Naive thymus-derived CD4-positive, alpha-beta T cell (primary cell): ENCODE data around the gene ADAMTS16. TPM values are rescaled to one million over a fixed set of nuclear protein-coding genes. Genes with fewer than 3 reads are reported as not detected.

ENCODE experiments used
- ATAC-seq: fragments of 150-1000 bp; cut with Tn5 transposase; 2 replicates; pipeline ENCODE4 v1.10.0; 2021; ENCODE audit warnings: mild to moderate bottlenecking, moderate library complexity
- CTCF ChIA-PET: fragments of 350-600 bp; sonication (Branson Sonifier 250); formaldehyde crosslinking; loops from one replicate; lab custom pipeline; 2021; ENCODE audit warnings: antibody characterized with exemption; lab: Charles Lee
- POLR2A ChIA-PET: fragments of 350-600 bp; sonication (Branson Sonifier 250); formaldehyde crosslinking; loops from one replicate; lab custom pipeline; 2021; ENCODE audit warnings: antibody characterized with exemption, inconsistent platforms; lab: Charles Lee
- DNase-seq, 9 donors: peaks; one replicate each; pipeline versions ENCODE4 v3.0.0 to v3.0.0-alpha.2; 2020 to 2022; ENCODE audit warnings: mixed read lengths in 1 of 9
- H3K27ac ChIP-seq: one replicate; pipeline ENCODE4 v1.7.0; 2013; ENCODE audit warnings: mild to moderate bottlenecking, low read depth, low read length, moderate library complexity
- H3K27me3 ChIP-seq, 2 donors: one replicate each; pipeline ENCODE4 v1.7.0; 2013; ENCODE audit warnings: low read length in 2 of 2, mild to moderate bottlenecking in 2 of 2, moderate library complexity in 2 of 2; ENCODE audit not compliant: control insufficient read depth in 2 of 2, insufficient read depth in 2 of 2
- H3K36me3 ChIP-seq, 3 experiments: 1 replicate in 2 of 3; 2 replicates in 1 of 3; pipeline ENCODE4 v1.7.0; 2013; ENCODE audit warnings: low read length in 3 of 3, mild to moderate bottlenecking in 3 of 3, moderate library complexity in 1 of 3; ENCODE audit not compliant: insufficient read depth in 3 of 3, control insufficient read depth in 2 of 3
- H3K4me1 ChIP-seq, 2 donors: one replicate each; pipeline ENCODE4 v1.7.0; 2013; ENCODE audit warnings: low read length in 2 of 2, mild to moderate bottlenecking in 2 of 2, moderate library complexity in 1 of 2; ENCODE audit not compliant: control insufficient read depth in 2 of 2, insufficient read depth in 2 of 2
- H3K4me3 ChIP-seq: 2 replicates; pipeline ENCODE4 v1.7.0; 2013; ENCODE audit warnings: mild to moderate bottlenecking, low read length
- H3K9me3 ChIP-seq, 3 experiments: 1 replicate in 2 of 3; 2 replicates in 1 of 3; pipeline ENCODE4 v1.7.0; 2013; ENCODE audit warnings: low read length in 3 of 3; ENCODE audit not compliant: control insufficient read depth in 2 of 3
- H3K27ac Mint-ChIP-seq, 9 donors: one replicate each; pipeline ENCODE4 v1.8.0; 2020 to 2022; ENCODE audit warnings: mixed read lengths in 9 of 9, mild to moderate bottlenecking in 8 of 9, moderate library complexity in 5 of 9, inconsistent platforms in 2 of 9
- H3K27me3 Mint-ChIP-seq, 5 donors: one replicate each; pipeline ENCODE4 v1.8.0; 2021 to 2022; ENCODE audit warnings: mixed read lengths in 5 of 5, mild to moderate bottlenecking in 1 of 5
- H3K36me3 Mint-ChIP-seq, 5 donors: one replicate each; pipeline ENCODE4 v1.8.0; 2020 to 2022; ENCODE audit warnings: mixed read lengths in 5 of 5, mild to moderate bottlenecking in 3 of 5, inconsistent platforms in 1 of 5
- H3K4me1 Mint-ChIP-seq, 7 donors: one replicate each; pipeline ENCODE4 v1.8.0; 2020 to 2022; ENCODE audit warnings: mixed read lengths in 7 of 7, mild to moderate bottlenecking in 3 of 7, inconsistent platforms in 1 of 7
- H3K4me3 Mint-ChIP-seq, 10 donors: one replicate each; pipeline ENCODE4 v1.8.0; 2020 to 2022; ENCODE audit warnings: mild to moderate bottlenecking in 10 of 10, mixed read lengths in 10 of 10, moderate library complexity in 6 of 10, inconsistent platforms in 2 of 10
- H3K9me3 Mint-ChIP-seq, 11 donors: one replicate each; pipeline ENCODE4 v1.8.0; 2020 to 2022; ENCODE audit warnings: mixed read lengths in 11 of 11, mild to moderate bottlenecking in 4 of 11, inconsistent platforms in 1 of 11, moderate library complexity in 1 of 11
- intact Hi-C, 2 donors: fragments of 100-400 bp; cut with micrococcal nuclease; formaldehyde crosslinking; loops; one replicate each; pipeline ENCODE4 v1.15.1; 2023
- polyA plus RNA-seq, 2 donors: library from polyadenylated mRNA; unstranded; fragments of 300-500 nt; fragmentation: Illumina TruSeq; gene quantifications; one replicate each; pipeline ENCODE4 v1.2.3, GENCODE V29; 2021
- total RNA-seq, 6 experiments: library from RNA in 5 of 6; stranded (reverse) in 5 of 6; gene quantifications; 1 replicate in 5 of 6; 2 replicates in 1 of 6; pipeline ENCODE4 v1.2.3 and lab custom pipeline; 2021 to 2026

The ADAMTS16 gene
- total and polyA plus RNA-seq, 7 experiments from 2014 or later, result not detected

DNA sequence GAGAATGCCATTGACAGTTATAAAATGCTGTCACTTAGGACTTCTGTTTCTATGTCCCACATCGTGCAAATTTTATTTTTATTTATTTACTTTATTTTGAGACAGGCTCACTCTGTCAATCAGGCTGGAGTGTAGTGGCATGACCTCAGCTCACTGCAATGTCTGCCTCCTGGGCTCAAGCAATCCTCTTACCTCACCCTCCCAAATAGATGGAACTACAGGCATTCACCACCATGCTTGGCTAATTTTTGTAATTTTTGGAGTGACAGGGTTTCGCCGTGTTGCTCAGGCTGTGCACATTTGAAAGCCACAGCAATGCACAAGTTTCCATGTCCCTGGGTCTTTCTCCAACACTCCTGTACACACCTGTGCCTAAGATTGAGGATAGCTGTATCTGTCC is 51.8 kb downstream of the ADAMTS16 start:
- Histone ChIP-seq H3K27ac (no peak overlapping the region), H3K4me3 (no peak overlapping the region), H3K36me3 (no peaks in the 10 kb centered on the region), H3K27me3 (no peaks in the 10 kb centered on the region), H3K4me1 (no peaks in the 10 kb centered on the region), H3K9me3 (no peaks in the 10 kb centered on the region)
- no peak overlapping the region for H3K27ac Mint-ChIP-seq
- CTCF ChIA-PET, result no interaction called here
- POLR2A ChIA-PET, result no interaction called here
- no peak for ATAC-seq
- intact Hi-C loops, result no loop called here
- peaks cover 0 to 8% (median 3%) of the 10 kb centered on the region in 11 donors for H3K9me3 Mint-ChIP-seq
- peaks cover 0 to 26% (median 0%) of the 10 kb centered on the region in 5 donors for H3K27me3 Mint-ChIP-seq
- H3K4me1 Mint-ChIP-seq, result no peaks in the 10 kb centered on the region
- no peaks in the 10 kb centered on the region for H3K36me3 Mint-ChIP-seq
- DNase-seq, result no peak
- no peak overlapping the region for H3K4me3 Mint-ChIP-seq

DNA sequence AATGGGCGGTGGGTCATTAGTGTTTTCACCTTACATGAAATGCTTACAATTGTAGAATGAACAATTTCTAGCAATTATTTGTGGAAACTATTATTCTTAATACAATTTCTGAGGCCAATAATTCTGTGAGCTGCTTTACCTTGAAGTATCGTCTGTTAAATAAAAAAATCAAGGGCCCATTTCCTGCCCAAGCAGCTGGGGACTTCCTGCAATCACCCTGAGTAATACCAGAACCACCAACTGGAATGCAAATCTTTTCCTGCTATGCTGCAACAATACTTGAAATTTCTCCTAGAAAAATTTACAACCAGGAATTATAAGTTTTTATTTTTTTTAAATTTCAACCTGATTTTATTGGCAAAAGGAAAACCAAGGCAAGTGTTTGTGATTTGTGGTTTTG is 52.6 kb downstream of the ADAMTS16 start:
- no peak overlapping the region for H3K4me3 Mint-ChIP-seq
- Histone ChIP-seq H3K36me3 (no peaks in the 10 kb centered on the region), H3K27ac (no peak overlapping the region), H3K4me1 (no peaks in the 10 kb centered on the region), H3K27me3 (no peaks in the 10 kb centered on the region), H3K9me3 (no peaks in the 10 kb centered on the region), H3K4me3 (no peak overlapping the region)
- ChIA-PET POLR2A (no interaction called here), CTCF (no interaction called here)
- no peak overlapping the region for H3K27ac Mint-ChIP-seq
- intact Hi-C loops, result no loop called here
- H3K4me1 Mint-ChIP-seq, result no peaks in the 10 kb centered on the region
- peaks cover 0 to 11% (median 3%) of the 10 kb centered on the region in 11 donors for H3K9me3 Mint-ChIP-seq
- DNase-seq, result no peak
- peaks cover 0 to 28% (median 0%) of the 10 kb centered on the region in 5 donors for H3K27me3 Mint-ChIP-seq
- no peaks in the 10 kb centered on the region for H3K36me3 Mint-ChIP-seq
- no peak for ATAC-seq

DNA sequence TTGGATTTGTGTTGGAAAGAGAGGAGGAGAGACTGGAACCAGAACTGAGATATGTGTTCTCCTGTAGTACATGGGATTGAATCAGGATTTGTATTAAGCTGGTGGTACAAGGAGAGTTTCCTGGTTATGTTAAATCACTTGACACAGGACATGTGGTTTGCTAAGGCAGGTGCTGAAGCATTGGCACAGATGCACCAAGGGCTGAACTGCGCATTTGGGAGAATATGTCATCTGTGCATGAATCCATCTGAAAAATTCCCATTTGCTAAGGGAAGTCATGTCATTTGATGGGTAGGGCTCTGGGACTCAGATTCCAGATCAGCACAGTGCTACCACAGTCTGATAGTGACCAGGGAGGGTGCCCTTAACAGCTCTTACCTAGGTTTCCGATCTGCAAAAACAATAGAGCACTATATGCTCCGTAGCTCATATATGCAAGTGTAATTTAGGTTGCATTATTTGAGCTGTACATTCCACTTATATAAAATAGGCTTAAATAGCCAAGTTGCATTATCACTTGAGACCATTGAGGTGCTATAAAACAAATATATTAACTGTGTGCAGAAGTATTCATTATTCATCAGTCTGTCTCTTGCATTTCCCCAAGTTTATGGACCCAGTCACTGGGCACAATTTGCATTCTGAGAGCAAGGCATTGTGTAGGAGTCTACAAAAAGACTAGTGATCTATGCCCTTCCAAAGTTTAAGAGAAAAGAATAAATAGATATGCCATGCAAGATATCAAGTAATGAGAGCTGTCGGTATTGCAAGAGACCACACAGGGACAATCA is 55.2 kb downstream of the ADAMTS16 start:
- ChIA-PET CTCF (no interaction called here), POLR2A (no interaction called here)
- Mint-ChIP-seq H3K36me3 (no peaks in the 10 kb centered on the region), H3K4me3 (no peak overlapping the region), H3K27me3 (peaks cover 0 to 21% (median 0%) of the 10 kb centered on the region in 5 donors), H3K27ac (no peak overlapping the region), H3K9me3 (peaks cover 0 to 14% (median 4%) of the 10 kb centered on the region in 11 donors), H3K4me1 (peaks cover 0 to 1% (median 0%) of the 10 kb centered on the region in 7 donors)
- H3K36me3 ChIP-seq, result no peaks in the 10 kb centered on the region
- no peak overlapping the region for H3K27ac ChIP-seq
- DNase-seq (no peak), ATAC-seq (no peak)
- no peaks in the 10 kb centered on the region for H3K9me3 ChIP-seq
- H3K4me1 ChIP-seq, result no peaks in the 10 kb centered on the region
- H3K4me3 ChIP-seq, result no peak overlapping the region
- intact Hi-C loops, result no loop called here
- H3K27me3 ChIP-seq, result no peaks in the 10 kb centered on the region

DNA sequence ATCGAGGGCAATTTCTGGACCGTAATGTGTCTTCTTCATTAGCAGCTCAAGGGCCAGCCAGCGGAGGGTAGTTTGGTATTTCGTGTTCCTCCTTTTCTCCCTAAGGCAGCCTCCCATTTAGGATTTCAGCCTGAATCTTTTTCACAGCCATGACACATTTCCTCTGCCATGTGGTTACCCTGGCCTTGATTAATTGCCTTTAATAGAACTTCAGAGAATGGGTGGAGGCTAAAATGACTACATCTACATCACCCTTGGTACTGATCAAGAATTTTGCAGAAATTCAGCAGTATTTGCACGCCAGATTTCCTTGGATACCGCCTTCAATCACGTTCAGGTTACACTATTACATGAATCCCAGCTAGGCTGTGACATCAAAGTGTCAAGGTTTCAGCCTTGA is 58.0 kb downstream of the ADAMTS16 start:
- Mint-ChIP-seq H3K9me3 (peaks cover 0 to 17% (median 4%) of the 10 kb centered on the region in 11 donors), H3K27me3 (peaks cover 0 to 25% (median 4%) of the 10 kb centered on the region in 5 donors), H3K27ac (no peak overlapping the region), H3K4me3 (no peak overlapping the region), H3K4me1 (peaks cover 0 to 1% (median 0%) of the 10 kb centered on the region in 7 donors), H3K36me3 (no peaks in the 10 kb centered on the region)
- no peaks in the 10 kb centered on the region for H3K4me1 ChIP-seq
- no peak for ATAC-seq
- ChIA-PET POLR2A (no interaction called here), CTCF (no interaction called here)
- H3K4me3 ChIP-seq, result no peak overlapping the region
- H3K27me3 ChIP-seq, result no peaks in the 10 kb centered on the region
- intact Hi-C loops, result no loop called here
- no peak for DNase-seq
- H3K9me3 ChIP-seq, result no peaks in the 10 kb centered on the region
- H3K27ac ChIP-seq, result no peak overlapping the region
- H3K36me3 ChIP-seq, result no peaks in the 10 kb centered on the region

DNA sequence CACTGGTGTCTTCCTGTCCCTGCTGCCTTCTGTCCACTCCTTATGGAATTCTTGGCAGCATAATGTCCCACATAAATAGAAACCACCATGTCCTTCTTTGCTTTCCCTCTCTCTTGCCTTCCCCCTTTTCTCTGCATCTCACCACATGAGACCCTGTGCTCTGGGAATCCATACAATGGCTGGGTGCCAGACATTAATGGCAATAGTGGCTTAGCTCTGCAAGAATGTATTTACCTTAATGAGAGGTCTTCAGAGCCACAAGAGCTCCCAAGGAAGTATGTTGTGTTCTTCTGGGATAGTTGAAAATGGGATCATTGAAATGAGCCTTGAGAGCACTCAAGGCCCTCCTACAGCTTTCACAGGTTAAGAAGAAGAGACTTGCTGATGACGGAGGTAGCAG is 58.7 kb downstream of the ADAMTS16 start:
- Histone ChIP-seq H3K4me3 (no peak overlapping the region), H3K36me3 (no peaks in the 10 kb centered on the region), H3K27ac (no peak overlapping the region), H3K4me1 (no peaks in the 10 kb centered on the region), H3K27me3 (no peaks in the 10 kb centered on the region), H3K9me3 (no peaks in the 10 kb centered on the region)
- CTCF ChIA-PET, result no interaction called here
- peaks cover 0 to 17% (median 4%) of the 10 kb centered on the region in 11 donors for H3K9me3 Mint-ChIP-seq
- no peak overlapping the region for H3K27ac Mint-ChIP-seq
- H3K27me3 Mint-ChIP-seq, result peaks cover 0 to 25% (median 4%) of the 10 kb centered on the region in 5 donors
- intact Hi-C loops, result no loop called here
- no peak overlapping the region for H3K4me3 Mint-ChIP-seq
- DNase-seq, result no peak
- ATAC-seq, result no peak
- H3K36me3 Mint-ChIP-seq, result no peaks in the 10 kb centered on the region
- POLR2A ChIA-PET, result no interaction called here
- peaks cover 0 to 1% (median 0%) of the 10 kb centered on the region in 7 donors for H3K4me1 Mint-ChIP-seq

DNA sequence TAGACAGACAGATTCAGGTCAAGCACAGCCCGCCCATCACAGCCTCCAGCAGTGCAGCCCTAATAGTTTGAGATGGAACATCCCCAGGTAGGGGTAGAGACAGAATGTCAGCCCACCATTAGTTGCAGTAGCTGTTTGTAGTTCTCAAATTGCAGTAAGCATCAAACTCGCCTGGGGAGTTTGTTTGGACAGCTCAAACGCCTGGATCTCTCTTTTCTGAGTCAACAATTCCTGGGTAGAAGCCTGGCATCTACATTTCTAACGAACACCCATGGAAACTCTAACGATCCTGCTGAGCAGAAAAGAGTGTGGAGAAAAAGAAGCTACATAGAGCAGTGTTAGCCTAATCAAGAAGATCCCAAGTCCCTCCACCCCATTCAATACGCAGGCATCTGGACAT is 59.4 kb downstream of the ADAMTS16 start:
- Mint-ChIP-seq H3K9me3 (peaks cover 0 to 13% (median 3%) of the 10 kb centered on the region in 11 donors), H3K4me1 (peaks cover 0 to 1% (median 0%) of the 10 kb centered on the region in 7 donors), H3K4me3 (no peak overlapping the region), H3K27ac (no peak overlapping the region), H3K36me3 (no peaks in the 10 kb centered on the region), H3K27me3 (peaks cover 0 to 25% (median 4%) of the 10 kb centered on the region in 5 donors)
- ChIA-PET POLR2A (no interaction called here), CTCF (no interaction called here)
- H3K36me3 ChIP-seq, result no peaks in the 10 kb centered on the region
- no peak overlapping the region for H3K4me3 ChIP-seq
- H3K9me3 ChIP-seq, result no peaks in the 10 kb centered on the region
- no peak for DNase-seq
- intact Hi-C loops, result no loop called here
- no peak for ATAC-seq
- H3K27me3 ChIP-seq, result no peaks in the 10 kb centered on the region
- no peak overlapping the region for H3K27ac ChIP-seq
- no peaks in the 10 kb centered on the region for H3K4me1 ChIP-seq

DNA sequence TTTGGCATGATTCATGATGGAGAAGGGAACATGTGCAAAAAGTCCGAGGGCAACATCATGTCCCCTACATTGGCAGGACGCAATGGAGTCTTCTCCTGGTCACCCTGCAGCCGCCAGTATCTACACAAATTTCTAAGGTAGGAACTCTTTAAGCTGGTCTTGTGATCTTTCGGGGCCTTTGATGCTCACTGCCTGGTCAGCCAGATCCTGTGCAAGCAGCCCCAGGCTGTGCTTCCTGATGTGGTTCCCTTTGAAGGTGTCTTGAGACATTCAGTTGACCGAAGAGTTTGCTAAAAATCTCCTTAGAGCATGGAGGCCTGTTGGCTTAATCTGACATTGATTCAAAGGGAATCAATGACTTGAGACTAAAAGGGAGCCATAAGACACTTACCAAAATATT is 60.0 kb downstream of the ADAMTS16 start:
- no peaks in the 10 kb centered on the region for H3K4me1 ChIP-seq
- Mint-ChIP-seq H3K4me3 (no peak overlapping the region), H3K9me3 (peaks cover 0 to 12% (median 3%) of the 10 kb centered on the region in 11 donors), H3K27me3 (peaks cover 0 to 25% (median 4%) of the 10 kb centered on the region in 5 donors), H3K4me1 (peaks cover 0 to 1% (median 0%) of the 10 kb centered on the region in 7 donors), H3K36me3 (no peaks in the 10 kb centered on the region), H3K27ac (no peak overlapping the region)
- no peaks in the 10 kb centered on the region for H3K36me3 ChIP-seq
- ChIA-PET CTCF (no interaction called here), POLR2A (no interaction called here)
- no peak overlapping the region for H3K27ac ChIP-seq
- ATAC-seq, result no peak
- intact Hi-C loops, result no loop called here
- no peaks in the 10 kb centered on the region for H3K27me3 ChIP-seq
- H3K9me3 ChIP-seq, result no peaks in the 10 kb centered on the region
- no peak for DNase-seq
- H3K4me3 ChIP-seq, result no peak overlapping the region
